GM12873 (cell line): ENCODE measurements around the gene NPHS1.

ENCODE experiments used
- CTCF ChIP-seq: IDR thresholded peaks from 2 replicates; pipeline ENCODE4 v1.5.1; 2012; ENCODE audit warnings: low read depth, mild to moderate bottlenecking, moderate library complexity, low read length, control low read depth; ENCODE audit not compliant: insufficient read depth; ENCODE audit errors: missing control alignments

The NPHS1 gene

DNA sequence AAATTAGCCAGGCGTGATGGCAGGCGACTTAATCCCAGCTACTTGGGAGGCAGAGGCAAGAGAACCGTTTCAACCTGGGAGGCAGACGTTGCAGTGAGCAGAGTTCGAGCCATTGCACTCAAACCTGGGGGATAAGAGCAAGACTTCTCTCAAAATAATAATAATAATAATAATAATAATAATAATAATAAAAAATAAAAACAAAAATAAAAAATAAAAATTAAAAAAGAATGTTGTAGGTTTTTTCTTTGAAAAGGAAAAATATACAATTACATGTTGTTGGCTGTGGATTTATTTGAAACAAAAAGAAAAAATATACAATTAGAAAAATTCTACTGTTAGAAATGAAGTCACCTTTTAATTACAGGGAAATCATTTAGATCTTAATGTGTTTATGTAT lies 28.2 kb downstream of the NPHS1 start:
- no peak for TF ChIP-seq CTCF

GRCh38 chr19:35822579-35822978 lies 29.7 kb downstream of the NPHS1 start:
- TF ChIP-seq CTCF, result no peak

- no peak for TF ChIP-seq CTCF
Observed at GRCh38 chr19:35818445-35818844, 33.9 kb downstream of the NPHS1 start.

GRCh38 chr19:35816846-35817245 lies 35.5 kb downstream of the NPHS1 start:
- TF ChIP-seq CTCF, result no peak

- TF ChIP-seq CTCF, result no peak
Observed at GRCh38 chr19:35816262-35816661, 36.0 kb downstream of the NPHS1 start.

DNA sequence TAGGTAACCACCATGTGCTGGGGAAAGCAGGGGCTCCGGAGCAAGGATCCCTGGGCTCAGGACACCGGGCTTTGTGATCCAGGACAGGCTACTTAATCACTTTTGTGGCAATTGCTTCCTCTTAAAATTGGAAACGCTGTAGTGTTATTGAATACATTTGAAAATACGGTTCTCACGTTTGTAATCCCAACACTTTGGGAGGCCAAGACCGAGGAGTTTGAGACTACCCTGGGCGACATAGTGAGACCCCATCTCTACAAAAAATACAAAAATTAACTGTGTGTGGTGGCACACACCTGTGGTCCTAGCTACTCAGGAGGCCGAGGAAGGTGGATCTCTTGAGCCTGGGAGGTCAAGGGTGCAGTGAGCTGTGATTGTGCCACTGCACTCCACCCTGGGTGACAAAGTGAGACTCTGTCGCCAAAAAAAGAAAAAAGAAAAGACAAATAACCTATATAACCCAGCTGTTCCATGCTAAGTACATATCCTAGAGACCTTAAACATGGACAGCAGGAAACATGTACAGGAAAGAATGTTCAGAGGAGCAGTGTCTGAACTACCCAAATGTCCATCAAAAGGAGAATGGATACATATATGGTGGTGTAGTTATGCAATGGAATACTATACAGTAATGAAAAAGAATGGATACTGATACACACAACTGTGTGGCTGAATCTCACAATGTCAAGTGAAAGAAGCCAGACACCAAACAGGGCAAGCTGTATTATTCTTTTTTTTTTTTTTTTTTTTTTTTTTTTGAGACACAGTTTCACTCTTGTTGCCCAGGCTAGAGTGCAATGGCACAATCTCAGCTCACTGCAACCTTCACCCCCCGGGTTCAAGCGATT lies 39.0 kb downstream of the NPHS1 start:
- TF ChIP-seq CTCF, result no peak

DNA sequence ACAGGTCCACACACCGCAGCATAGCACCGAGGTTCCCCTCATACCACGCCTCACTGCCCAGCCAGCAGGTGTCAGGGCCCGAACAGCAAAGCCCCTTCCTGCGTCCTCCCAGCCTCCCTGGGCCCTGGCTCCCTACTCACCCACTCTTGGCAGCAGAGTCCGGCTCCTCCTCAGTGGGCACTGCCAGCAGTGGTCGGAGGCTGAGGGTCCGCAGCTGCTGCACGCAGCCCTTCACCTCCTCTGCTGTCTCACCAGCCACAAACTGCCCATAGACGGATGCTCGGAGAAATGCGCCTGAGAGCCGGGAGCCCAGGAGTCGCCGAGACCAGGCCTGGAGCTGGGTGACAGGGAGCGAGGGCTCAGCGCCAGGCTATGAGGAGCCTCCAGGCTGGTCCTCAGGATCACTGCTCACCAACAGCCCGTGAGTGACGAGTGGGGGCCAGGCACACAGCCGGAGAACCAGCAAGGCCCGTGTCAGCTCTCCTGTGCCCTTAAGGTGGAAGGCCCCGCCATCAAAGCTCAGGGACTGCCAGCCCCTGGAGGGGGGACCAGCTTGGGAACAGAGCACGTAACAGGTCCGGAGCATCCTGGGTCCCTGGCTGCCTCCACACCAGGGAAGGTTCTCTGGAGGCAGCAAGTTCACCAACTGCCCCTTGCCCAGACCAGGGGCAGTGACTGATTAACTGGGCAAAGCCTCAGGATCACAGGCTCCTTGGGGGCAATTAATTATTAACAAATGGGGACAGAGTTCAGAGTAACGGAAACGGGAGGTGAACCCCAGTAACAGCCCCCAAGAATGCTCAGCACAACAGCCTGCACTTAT lies 39.9 kb downstream of the NPHS1 start, which contains the start of gene PRODH2:
TSS of gene PRODH2 (minus strand) at position 626 of the 823 bp plus-strand sequence. CDS start at position 586, 40 bp downstream.
- TF ChIP-seq CTCF, result no peak
